Fibroblast of villous mesenchyme (primary cell): ENCODE measurements around the gene ZYX. TPM values are rescaled to one million over a fixed set of nuclear protein-coding genes. Genes with fewer than 3 reads are reported as not detected.

Experiments used
- DNase-seq: peaks from one replicate; pipeline ENCODE4 v3.0.0-alpha.2; 2010; ENCODE audit warnings: low read depth
- H3K4me3 ChIP-seq: 2 replicates; pipeline ENCODE4 v1.5.1; 2011; ENCODE audit warnings: low read depth, mild to moderate bottlenecking, low read length
- total RNA-seq: library from RNA; depleted of rRNA; stranded (reverse); fragments of >200 nt; gene quantifications from 2 replicates; pipeline ENCODE4 v1.2.3, GENCODE V29; 2012
- TF ChIP-seq, protein P1 (sequence below): IDR thresholded peaks from 2 replicates; pipeline ENCODE4 v1.5.1; 2012; ENCODE audit warnings: low read depth, mild to moderate bottlenecking, low read length; ENCODE audit not compliant: insufficient read depth

ZYX gene
- total RNA-seq, 1 donor: 71.7 TPM

- TF ChIP-seq, protein P1, sequence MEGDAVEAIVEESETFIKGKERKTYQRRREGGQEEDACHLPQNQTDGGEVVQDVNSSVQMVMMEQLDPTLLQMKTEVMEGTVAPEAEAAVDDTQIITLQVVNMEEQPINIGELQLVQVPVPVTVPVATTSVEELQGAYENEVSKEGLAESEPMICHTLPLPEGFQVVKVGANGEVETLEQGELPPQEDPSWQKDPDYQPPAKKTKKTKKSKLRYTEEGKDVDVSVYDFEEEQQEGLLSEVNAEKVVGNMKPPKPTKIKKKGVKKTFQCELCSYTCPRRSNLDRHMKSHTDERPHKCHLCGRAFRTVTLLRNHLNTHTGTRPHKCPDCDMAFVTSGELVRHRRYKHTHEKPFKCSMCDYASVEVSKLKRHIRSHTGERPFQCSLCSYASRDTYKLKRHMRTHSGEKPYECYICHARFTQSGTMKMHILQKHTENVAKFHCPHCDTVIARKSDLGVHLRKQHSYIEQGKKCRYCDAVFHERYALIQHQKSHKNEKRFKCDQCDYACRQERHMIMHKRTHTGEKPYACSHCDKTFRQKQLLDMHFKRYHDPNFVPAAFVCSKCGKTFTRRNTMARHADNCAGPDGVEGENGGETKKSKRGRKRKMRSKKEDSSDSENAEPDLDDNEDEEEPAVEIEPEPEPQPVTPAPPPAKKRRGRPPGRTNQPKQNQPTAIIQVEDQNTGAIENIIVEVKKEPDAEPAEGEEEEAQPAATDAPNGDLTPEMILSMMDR: no peak
Observed at GRCh38 chr7:143381427-143382125, 431 bp downstream of the ZYX start.

GRCh38 chr7:143382126-143382790 is 1.1 kb downstream of the ZYX start:
- peak overlapping the region; percentile 95 for H3K4me3 ChIP-seq
- TF ChIP-seq, protein P1: no peak
- DNase-seq: no peak

More at GRCh38 chr7:143381427-143382125, 431 bp downstream of the ZYX start:
- peak; percentile 80 for DNase-seq
- H3K4me3 ChIP-seq: peak overlapping the region; percentile 95

DNA sequence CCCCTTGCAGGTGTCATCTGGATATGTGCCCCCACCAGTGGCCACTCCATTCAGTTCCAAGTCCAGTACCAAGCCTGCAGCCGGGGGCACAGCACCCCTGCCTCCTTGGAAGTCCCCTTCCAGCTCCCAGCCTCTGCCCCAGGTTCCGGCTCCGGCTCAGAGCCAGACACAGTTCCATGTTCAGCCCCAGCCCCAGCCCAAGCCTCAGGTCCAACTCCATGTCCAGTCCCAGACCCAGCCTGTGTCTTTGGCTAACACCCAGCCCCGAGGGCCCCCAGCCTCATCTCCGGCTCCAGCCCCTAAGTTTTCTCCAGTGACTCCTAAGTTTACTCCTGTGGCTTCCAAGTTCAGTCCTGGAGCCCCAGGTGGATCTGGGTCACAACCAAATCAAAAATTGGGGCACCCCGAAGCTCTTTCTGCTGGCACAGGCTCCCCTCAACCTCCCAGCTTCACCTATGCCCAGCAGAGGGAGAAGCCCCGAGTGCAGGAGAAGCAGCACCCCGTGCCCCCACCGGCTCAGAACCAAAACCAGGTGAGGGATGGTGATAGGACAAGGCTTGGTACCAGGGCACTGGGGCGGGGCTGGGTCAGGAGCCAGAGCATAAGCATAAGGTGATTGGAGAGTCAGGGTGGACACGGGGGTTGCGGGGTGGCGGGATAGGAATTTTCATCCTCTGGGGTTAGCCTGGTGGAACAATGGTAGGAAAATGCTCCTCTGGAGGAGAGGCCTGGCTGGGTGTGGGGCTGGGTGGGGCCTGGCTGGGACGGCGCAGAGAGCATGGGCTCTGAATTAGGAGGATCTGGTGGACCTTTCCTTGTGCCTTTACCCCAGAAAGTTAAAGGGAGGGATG is 1.9 kb downstream of the ZYX start:
- H3K4me3 ChIP-seq: peak overlapping the region; percentile 95
- TF ChIP-seq, protein P1: no peak
- DNase-seq: no peak

DNA sequence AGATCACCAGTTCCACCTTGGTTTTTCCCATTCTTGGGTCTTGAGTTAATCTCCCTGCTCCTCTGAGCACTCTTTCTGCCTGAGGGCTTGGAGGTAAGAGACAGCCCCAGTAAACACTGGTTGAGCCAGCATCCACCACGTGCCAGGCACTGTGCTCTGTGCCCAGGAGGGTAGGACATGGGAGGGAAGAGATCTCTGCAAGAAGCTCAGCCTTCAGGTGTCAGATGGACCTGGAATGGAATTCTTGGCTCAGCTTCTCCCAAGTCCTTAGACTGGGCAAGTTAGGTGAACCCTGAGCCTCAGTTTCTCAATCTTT is 2.5 kb downstream of the ZYX start:
- DNase-seq: no peak
- TF ChIP-seq, protein P1: no peak
- peak overlapping the region; percentile 95 for H3K4me3 ChIP-seq

DNA sequence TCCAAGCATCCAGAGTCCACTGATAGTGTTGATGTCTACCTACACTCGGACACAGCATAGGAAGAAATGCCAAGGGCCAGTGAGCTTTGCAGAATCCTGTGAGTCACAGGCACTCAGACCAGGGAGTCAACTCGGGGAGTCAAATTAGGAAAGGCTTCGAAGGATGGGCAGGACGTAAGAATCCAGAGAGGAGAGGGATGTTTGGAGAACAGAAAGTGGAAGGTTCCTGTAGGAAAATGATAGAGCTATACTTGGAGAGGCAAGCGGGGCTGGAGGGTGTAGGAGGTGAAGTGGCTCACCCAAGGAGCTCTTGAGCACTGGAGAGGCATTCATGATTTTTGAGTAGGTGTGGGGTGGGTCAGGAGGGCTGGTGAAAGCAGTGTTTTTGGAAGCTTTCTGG is 3.0 kb downstream of the ZYX start:
- peak overlapping the region; percentile 95 for H3K4me3 ChIP-seq
- DNase-seq: peak; percentile 62
- TF ChIP-seq, protein P1: no peak

DNA sequence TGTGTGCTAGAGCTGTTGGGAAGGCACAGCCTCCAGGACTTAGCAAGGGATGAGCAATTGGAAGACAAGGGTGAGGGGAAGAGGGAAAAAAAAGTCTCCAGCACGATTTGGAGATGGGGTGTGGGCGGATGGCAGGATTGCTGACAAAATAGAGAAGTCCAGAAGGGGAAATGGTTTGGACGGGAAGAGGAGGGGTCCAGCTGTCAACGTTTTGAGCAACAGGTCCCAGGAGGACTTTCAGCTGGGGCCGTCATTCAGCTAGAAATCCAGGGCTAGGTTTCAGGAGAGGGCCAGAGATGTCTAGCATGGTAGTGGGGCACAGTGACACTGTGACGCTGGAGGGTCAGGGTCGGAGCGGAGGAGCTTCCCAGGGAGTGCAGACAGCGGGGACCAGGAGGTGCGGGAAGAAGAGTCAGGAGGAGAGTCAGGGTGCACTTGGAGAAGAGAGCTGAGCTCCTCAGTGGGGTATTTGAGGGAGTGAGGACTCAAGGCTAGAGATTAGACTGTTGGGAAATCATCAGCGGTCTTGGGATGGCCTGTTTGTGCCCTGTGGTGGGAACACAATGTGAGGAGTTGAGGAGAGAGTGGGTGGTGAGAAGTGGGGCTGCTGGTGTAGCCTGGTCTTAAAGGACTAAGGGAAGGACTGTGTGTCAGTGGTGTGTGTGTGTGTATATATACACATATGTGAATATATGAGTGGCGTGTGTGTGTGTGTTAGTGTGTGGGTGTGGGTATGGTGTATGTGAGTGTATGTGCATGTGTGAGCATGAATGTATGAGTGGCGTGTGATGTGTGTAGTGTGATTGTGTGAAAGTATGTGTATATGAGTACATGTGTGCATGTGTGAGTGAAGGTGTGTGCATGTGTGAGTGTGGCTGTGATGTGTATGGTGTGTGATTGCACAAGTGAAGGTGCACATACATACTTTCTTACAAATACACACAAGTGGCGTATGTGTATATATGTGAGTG is 3.8 kb downstream of the ZYX start:
- H3K4me3 ChIP-seq: peak overlapping the region; percentile 95
- peak; percentile 66 for DNase-seq
- TF ChIP-seq, protein P1: no peak
